Measurements from ENCODE around the gene IGSF23. TPM values are rescaled to one million over a fixed set of nuclear protein-coding genes. Genes with fewer than 3 reads are reported as not detected.
"Not testable (repeated sequence)": the region's sequence is repeated elsewhere in the genome, so short reads cannot be mapped to it uniquely, and the experiment has no call there.

IGSF23 gene
- total and polyA plus RNA-seq, 5 donors from 2014 or later = not detected

DNA sequence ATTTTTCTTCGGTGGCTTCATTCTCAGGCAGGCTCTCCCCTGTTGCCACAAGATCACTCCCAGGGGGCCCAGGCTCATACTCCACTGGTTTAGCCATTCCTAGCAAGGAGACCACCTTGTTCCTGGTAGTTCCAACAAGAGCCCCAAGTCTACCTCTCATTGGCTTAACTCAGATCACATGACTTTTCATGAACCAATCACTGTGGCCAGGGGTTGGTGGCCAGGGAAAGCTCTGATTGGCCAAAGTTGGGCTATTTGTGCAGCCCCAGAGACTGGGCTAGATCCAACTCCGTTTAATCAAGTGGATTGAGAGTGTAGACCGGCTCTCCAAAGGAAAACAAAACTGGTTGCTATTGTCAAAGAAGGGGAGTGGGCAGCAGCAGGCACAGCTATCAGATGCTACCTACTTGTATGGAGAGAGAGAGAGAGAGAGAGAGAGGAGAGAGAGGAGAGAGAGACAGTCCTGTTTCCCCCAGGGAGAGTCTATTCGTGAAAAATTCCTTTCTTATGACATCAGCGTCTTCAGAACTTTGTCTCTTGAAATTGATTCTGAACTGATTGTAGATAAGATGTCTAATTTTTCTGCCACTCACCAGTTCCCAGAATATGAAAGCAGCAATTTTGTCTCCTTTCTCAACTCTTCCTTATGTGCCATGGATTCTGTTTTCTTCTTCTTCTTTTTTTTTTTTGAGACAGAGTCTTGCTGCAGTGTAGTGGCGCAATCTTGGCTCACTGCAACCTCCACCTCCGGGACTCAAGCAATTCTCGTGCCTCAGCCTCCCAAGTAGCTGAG, 63.9 kb downstream of the IGSF23 start:
- Histone ChIP-seq H3K27ac (ENCODE audit: insufficient read depth, low read length, poor library complexity, severe bottlenecking) (no peak overlapping the region), H3K36me3 (ENCODE audit: control insufficient read depth, insufficient read depth, low read length) (no peaks in the 10 kb centered on the region), H3K4me1 (ENCODE audit: control insufficient read depth, insufficient read depth, low read length, poor library complexity, severe bottlenecking) (no peaks in the 10 kb centered on the region), H3K4me3 (ENCODE audit: low read depth, low read length) (no peak overlapping the region), H3K27me3 (ENCODE audit: control insufficient read depth, insufficient read depth, low read length) (no peaks in the 10 kb centered on the region), H3K9me3 (ENCODE audit: control insufficient read depth in 2 of 2, low read length in 2 of 2) (no peaks in the 10 kb centered on the region)
- Mint-ChIP-seq H3K27me3 (peaks cover 17% of the 10 kb centered on the region), H3K27ac (no peak overlapping the region), H3K4me3 (no peak overlapping the region), H3K9me3 (peaks cover 0 to 2% (median 0%) of the 10 kb centered on the region in 7 donors), H3K4me1 (peaks cover 0 to 2% (median 0%) of the 10 kb centered on the region in 4 donors), H3K36me3 (no peaks in the 10 kb centered on the region)
- DNase-seq (no peak), ATAC-seq (ENCODE audit: low read depth in 2 of 2) (no peak)

- Mint-ChIP-seq H3K4me3 (no peak overlapping the region), H3K4me1 (peaks cover 0 to 8% (median 2%) of the 10 kb centered on the region in 4 donors), H3K27me3 (peaks cover 29% of the 10 kb centered on the region), H3K27ac (no peak overlapping the region), H3K36me3 (no peaks in the 10 kb centered on the region), H3K9me3 (peaks cover 0 to 2% (median 0%) of the 10 kb centered on the region in 7 donors)
- no peak overlapping the region for H3K27ac ChIP-seq (ENCODE audit: insufficient read depth, low read length, poor library complexity, severe bottlenecking)
- H3K27me3 ChIP-seq (ENCODE audit: control insufficient read depth, insufficient read depth, low read length) = no peaks in the 10 kb centered on the region
- ATAC-seq (ENCODE audit: low read depth in 2 of 2) = no peak
- no peaks in the 10 kb centered on the region for H3K36me3 ChIP-seq (ENCODE audit: control insufficient read depth, insufficient read depth, low read length)
- DNase-seq = no peak
- H3K4me3 ChIP-seq (ENCODE audit: low read depth, low read length) = no peak overlapping the region
- H3K4me1 ChIP-seq (ENCODE audit: control insufficient read depth, insufficient read depth, low read length, poor library complexity, severe bottlenecking) = no peaks in the 10 kb centered on the region
- no peaks in the 10 kb centered on the region for H3K9me3 ChIP-seq (ENCODE audit: control insufficient read depth in 2 of 2, low read length in 2 of 2)
Observed at GRCh38 chr19:44680536-44680935, 67.2 kb downstream of the IGSF23 start.

GRCh38 chr19:44681992-44682790, 68.8 kb downstream of the IGSF23 start:
- no peak overlapping the region for H3K4me3 Mint-ChIP-seq
- no peaks in the 10 kb centered on the region for H3K27me3 ChIP-seq (ENCODE audit: control insufficient read depth, insufficient read depth, low read length)
- H3K4me3 ChIP-seq (ENCODE audit: low read depth, low read length) = no peak overlapping the region
- peaks cover 0 to 2% (median 0%) of the 10 kb centered on the region in 7 donors for H3K9me3 Mint-ChIP-seq
- DNase-seq (no peak), ATAC-seq (ENCODE audit: low read depth in 2 of 2) (no peak)
- no peaks in the 10 kb centered on the region for H3K36me3 ChIP-seq (ENCODE audit: control insufficient read depth, insufficient read depth, low read length)
- H3K4me1 ChIP-seq (ENCODE audit: control insufficient read depth, insufficient read depth, low read length, poor library complexity, severe bottlenecking) = no peaks in the 10 kb centered on the region
- no peak overlapping the region for H3K27ac Mint-ChIP-seq
- H3K9me3 ChIP-seq (ENCODE audit: control insufficient read depth in 2 of 2, low read length in 2 of 2) = no peaks in the 10 kb centered on the region
- H3K4me1 Mint-ChIP-seq = peaks cover 0 to 8% (median 2%) of the 10 kb centered on the region in 4 donors
- H3K27ac ChIP-seq (ENCODE audit: insufficient read depth, low read length, poor library complexity, severe bottlenecking) = no peak overlapping the region
- no peaks in the 10 kb centered on the region for H3K36me3 Mint-ChIP-seq
- H3K27me3 Mint-ChIP-seq = peaks cover 24% of the 10 kb centered on the region

GRCh38 chr19:44682807-44683206, 69.4 kb downstream of the IGSF23 start:
- ATAC-seq (ENCODE audit: low read depth in 2 of 2) (no peak), DNase-seq (no peak)
- Histone ChIP-seq H3K9me3 (ENCODE audit: control insufficient read depth in 2 of 2, low read length in 2 of 2) (no peaks in the 10 kb centered on the region), H3K36me3 (ENCODE audit: control insufficient read depth, insufficient read depth, low read length) (no peaks in the 10 kb centered on the region), H3K4me1 (ENCODE audit: control insufficient read depth, insufficient read depth, low read length, poor library complexity, severe bottlenecking) (no peaks in the 10 kb centered on the region), H3K27ac (ENCODE audit: insufficient read depth, low read length, poor library complexity, severe bottlenecking) (no peak overlapping the region), H3K4me3 (ENCODE audit: low read depth, low read length) (no peak overlapping the region), H3K27me3 (ENCODE audit: control insufficient read depth, insufficient read depth, low read length) (no peaks in the 10 kb centered on the region)
- peaks cover 0 to 2% (median 0%) of the 10 kb centered on the region in 7 donors for H3K9me3 Mint-ChIP-seq
- H3K4me1 Mint-ChIP-seq = peaks cover 0 to 8% (median 2%) of the 10 kb centered on the region in 4 donors
- H3K27me3 Mint-ChIP-seq = peaks cover 24% of the 10 kb centered on the region
- H3K4me3 Mint-ChIP-seq = no peak overlapping the region
- no peaks in the 10 kb centered on the region for H3K36me3 Mint-ChIP-seq
- no peak overlapping the region for H3K27ac Mint-ChIP-seq

DNA sequence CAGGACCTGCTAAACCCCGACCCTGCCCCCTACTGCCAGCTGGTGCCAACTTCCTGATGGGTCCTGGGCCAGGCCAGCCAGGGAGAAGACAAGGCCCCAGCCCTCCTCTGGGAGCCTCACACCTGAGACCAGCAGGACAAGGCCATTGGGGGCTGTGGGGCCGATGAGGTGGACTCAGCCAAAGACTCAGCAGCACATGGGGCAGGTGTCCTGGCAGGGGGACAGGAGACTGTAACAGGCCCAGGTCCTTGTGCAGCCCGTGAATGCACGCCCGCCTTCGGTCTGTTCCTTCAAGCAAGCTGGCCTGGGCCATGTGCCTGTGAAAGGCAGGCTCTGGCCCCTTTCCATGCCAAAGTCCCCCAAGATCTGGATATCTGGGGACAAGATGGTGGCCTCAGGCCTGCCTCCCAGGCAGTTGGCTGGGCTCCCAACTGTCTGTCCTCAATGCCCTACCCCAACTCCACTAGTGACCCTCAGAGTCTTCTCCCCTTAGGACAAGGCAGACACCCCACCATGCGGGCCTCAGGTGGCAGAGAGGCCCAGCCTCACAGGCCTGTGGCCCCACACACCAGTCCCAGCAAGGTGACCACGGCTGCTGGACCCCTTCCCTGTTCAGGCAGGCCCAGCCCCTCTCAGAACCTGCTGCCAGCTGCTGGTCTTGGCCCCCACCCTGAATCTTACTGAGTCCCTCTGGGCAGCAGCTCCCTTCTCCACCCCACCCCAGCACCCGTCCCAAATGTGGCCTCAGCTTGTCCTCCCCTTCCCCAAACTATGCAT, 70.3 kb downstream of the IGSF23 start:
- Mint-ChIP-seq H3K27me3 (peaks cover 24% of the 10 kb centered on the region), H3K9me3 (peaks cover 0 to 2% (median 0%) of the 10 kb centered on the region in 7 donors), H3K27ac (no peak overlapping the region), H3K36me3 (no peaks in the 10 kb centered on the region), H3K4me1 (peaks cover 0 to 7% (median 2%) of the 10 kb centered on the region in 4 donors), H3K4me3 (no peak overlapping the region)
- ATAC-seq (ENCODE audit: low read depth in 2 of 2) = no peak
- no peaks in the 10 kb centered on the region for H3K9me3 ChIP-seq (ENCODE audit: control insufficient read depth in 2 of 2, low read length in 2 of 2)
- H3K4me1 ChIP-seq (ENCODE audit: control insufficient read depth, insufficient read depth, low read length, poor library complexity, severe bottlenecking) = no peaks in the 10 kb centered on the region
- H3K27ac ChIP-seq (ENCODE audit: insufficient read depth, low read length, poor library complexity, severe bottlenecking) = no peak overlapping the region
- H3K36me3 ChIP-seq (ENCODE audit: control insufficient read depth, insufficient read depth, low read length) = no peaks in the 10 kb centered on the region
- no peak for DNase-seq
- no peak overlapping the region for H3K4me3 ChIP-seq (ENCODE audit: low read depth, low read length)
- H3K27me3 ChIP-seq (ENCODE audit: control insufficient read depth, insufficient read depth, low read length) = no peaks in the 10 kb centered on the region

DNA sequence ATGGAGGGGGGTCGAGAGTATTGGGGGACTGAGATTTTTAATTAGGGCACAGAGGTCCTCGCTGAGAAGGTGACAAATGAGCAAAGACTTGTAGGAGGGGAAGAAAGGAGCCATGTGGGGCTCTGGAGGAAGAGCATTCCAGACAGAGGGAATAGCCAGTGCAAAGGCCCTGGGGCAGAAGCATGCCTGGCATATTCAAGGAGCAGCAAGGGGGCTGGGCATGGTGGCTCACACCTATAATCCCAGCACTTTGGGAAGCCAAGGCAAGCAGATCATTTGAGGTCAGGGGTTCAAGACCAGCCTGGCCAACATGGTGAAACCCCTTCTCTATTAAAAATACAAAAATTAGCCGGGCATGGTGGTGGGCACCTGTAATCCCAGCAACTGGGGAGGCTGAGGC, 71.0 kb downstream of the IGSF23 start:
- H3K4me3 ChIP-seq (ENCODE audit: low read depth, low read length); H3K27me3 ChIP-seq (ENCODE audit: control insufficient read depth, insufficient read depth, low read length); H3K36me3 Mint-ChIP-seq; H3K4me3 Mint-ChIP-seq; H3K27ac ChIP-seq (ENCODE audit: insufficient read depth, low read length, poor library complexity, severe bottlenecking); H3K9me3 ChIP-seq (ENCODE audit: control insufficient read depth in 2 of 2, low read length in 2 of 2); DNase-seq; H3K9me3 Mint-ChIP-seq; H3K4me1 ChIP-seq (ENCODE audit: control insufficient read depth, insufficient read depth, low read length, poor library complexity, severe bottlenecking); ATAC-seq (ENCODE audit: low read depth in 2 of 2); H3K27ac Mint-ChIP-seq; H3K36me3 ChIP-seq (ENCODE audit: control insufficient read depth, insufficient read depth, low read length): not testable (repeated sequence)
- H3K4me1 Mint-ChIP-seq = peaks cover 0 to 10% (median 5%) of the 10 kb centered on the region in 4 donors
- peaks cover 24% of the 10 kb centered on the region for H3K27me3 Mint-ChIP-seq
